BLaER1 (cell line): ENCODE measurements around the gene RIMS3.
A peak's percentile ranks its signal among the peaks of the same experiment; 100 is the strongest.

Experiments
- H3K27ac ChIP-seq: shearing (Covaris generic); formaldehyde crosslinking; 2 replicates; pipeline ENCODE4 v1.8.1; 2022
- H3K27me3 ChIP-seq: shearing (Covaris generic); formaldehyde crosslinking; 2 replicates; pipeline ENCODE4 v1.8.1; 2022
- H3K36me3 ChIP-seq: shearing (Covaris generic); formaldehyde crosslinking; 2 replicates; pipeline ENCODE4 v1.8.1; 2022
- H3K4me1 ChIP-seq: shearing (Covaris generic); formaldehyde crosslinking; 2 replicates; pipeline ENCODE4 v1.8.1; 2022
- H3K4me2 ChIP-seq: shearing (Covaris generic); formaldehyde crosslinking; 2 replicates; pipeline ENCODE4 v1.8.1; 2022
- H3K4me3 ChIP-seq: shearing (Covaris generic); formaldehyde crosslinking; 2 replicates; pipeline ENCODE4 v1.8.1; 2022
- H3K9ac ChIP-seq: shearing (Covaris generic); formaldehyde crosslinking; 2 replicates; pipeline ENCODE4 v1.8.1; 2022
- H3K9me3 ChIP-seq: shearing (Covaris generic); formaldehyde crosslinking; 2 replicates; pipeline ENCODE4 v1.8.1; 2022
- H4K20me1 ChIP-seq: shearing (Covaris generic); formaldehyde crosslinking; 2 replicates; pipeline ENCODE4 v1.8.1; 2022
- Cebpa-rat ChIP-seq: shearing (Covaris generic); IDR thresholded peaks from 2 replicates; pipeline ENCODE4 v1.8.1; 2022

The RIMS3 gene

GRCh38 chr1:40648200-40648599 is 17.3 kb downstream of the RIMS3 start:
- Histone ChIP-seq H3K4me3 (no peak overlapping the region), H3K4me1 (peaks cover 62% of the 10 kb centered on the region), H3K4me2 (no peak overlapping the region), H4K20me1 (peaks cover 88% of the 10 kb centered on the region), H3K27ac (no peak overlapping the region), H3K36me3 (peaks cover 53% of the 10 kb centered on the region), H3K27me3 (no peaks in the 10 kb centered on the region), H3K9me3 (no peaks in the 10 kb centered on the region), H3K9ac (no peak overlapping the region)
- no peak for TF ChIP-seq Cebpa-rat

DNA sequence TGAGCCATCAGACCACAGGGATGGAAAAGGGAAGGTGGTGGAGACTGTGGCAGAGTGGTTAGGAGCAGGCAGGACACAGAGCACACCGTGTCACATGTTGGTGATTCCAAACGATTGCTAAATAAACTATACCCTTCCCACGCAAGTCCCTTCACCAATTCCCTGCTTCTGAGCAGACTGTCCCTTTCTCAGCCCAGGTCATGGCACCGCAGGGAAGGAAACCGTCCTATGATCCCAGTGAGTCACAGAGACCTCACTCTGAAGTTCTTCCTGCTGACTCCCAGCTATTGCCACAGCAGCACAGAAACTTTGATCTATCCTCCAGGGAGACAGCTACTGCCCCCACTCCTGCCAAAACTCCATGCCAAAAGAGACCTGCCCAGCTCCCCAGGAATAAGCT is 19.2 kb downstream of the RIMS3 start:
- Histone ChIP-seq H4K20me1 (peaks cover 80% of the 10 kb centered on the region), H3K27ac (no peak overlapping the region), H3K4me3 (no peak overlapping the region), H3K27me3 (no peaks in the 10 kb centered on the region), H3K36me3 (peaks cover 61% of the 10 kb centered on the region), H3K4me2 (peak overlapping the region; percentile 17; the same call in 1 of the 2 replicates), H3K4me1 (peaks cover 64% of the 10 kb centered on the region), H3K9me3 (no peaks in the 10 kb centered on the region), H3K9ac (no peak overlapping the region)
- TF ChIP-seq Cebpa-rat: no peak

- Histone ChIP-seq H3K4me2 (no peak overlapping the region), H4K20me1 (peaks cover 77% of the 10 kb centered on the region), H3K4me3 (no peak overlapping the region), H3K36me3 (peaks cover 68% of the 10 kb centered on the region), H3K9me3 (no peaks in the 10 kb centered on the region), H3K4me1 (peaks cover 64% of the 10 kb centered on the region), H3K27ac (no peak overlapping the region), H3K27me3 (no peaks in the 10 kb centered on the region), H3K9ac (no peak overlapping the region)
- no peak for TF ChIP-seq Cebpa-rat
Measured at GRCh38 chr1:40645118-40645680, 20.3 kb downstream of the RIMS3 start.

DNA sequence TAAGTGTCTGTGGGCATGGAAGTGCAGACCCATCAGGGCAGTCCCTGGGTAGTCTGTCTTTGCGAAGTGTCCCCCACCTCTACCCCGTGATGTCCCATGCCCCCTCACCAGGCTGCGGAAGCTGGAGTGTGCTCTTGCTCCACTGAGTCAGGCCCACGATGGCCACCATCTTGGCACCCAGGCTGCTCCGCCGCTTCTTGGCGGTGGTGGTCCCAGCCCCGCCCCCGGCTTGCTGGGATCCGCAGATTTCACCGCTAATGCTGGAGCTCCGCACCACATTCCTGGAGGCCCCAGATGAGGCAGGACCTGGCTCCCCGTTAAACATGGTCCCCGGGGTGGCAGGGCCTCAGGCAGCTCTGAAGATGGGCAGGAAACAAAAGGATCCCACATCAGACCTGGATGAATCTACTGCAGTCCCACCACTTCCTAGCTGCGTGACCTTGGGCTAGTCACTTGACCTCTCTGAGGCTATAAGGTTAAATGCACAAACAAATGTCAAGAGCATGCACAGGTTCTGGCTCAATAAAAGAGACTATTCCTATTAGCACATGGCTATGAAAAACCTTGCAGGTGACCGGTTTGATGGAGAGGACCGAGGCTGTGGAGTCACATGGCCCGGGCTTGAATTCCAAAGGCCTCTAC is 23.8 kb downstream of the RIMS3 start:
- no peak overlapping the region for H3K4me3 ChIP-seq
- 0 out of 2 replicates have a peak, but pooled peaks cover under 1% of the 10 kb centered on the region for H3K9me3 ChIP-seq
- no peak overlapping the region for H3K9ac ChIP-seq

DNA sequence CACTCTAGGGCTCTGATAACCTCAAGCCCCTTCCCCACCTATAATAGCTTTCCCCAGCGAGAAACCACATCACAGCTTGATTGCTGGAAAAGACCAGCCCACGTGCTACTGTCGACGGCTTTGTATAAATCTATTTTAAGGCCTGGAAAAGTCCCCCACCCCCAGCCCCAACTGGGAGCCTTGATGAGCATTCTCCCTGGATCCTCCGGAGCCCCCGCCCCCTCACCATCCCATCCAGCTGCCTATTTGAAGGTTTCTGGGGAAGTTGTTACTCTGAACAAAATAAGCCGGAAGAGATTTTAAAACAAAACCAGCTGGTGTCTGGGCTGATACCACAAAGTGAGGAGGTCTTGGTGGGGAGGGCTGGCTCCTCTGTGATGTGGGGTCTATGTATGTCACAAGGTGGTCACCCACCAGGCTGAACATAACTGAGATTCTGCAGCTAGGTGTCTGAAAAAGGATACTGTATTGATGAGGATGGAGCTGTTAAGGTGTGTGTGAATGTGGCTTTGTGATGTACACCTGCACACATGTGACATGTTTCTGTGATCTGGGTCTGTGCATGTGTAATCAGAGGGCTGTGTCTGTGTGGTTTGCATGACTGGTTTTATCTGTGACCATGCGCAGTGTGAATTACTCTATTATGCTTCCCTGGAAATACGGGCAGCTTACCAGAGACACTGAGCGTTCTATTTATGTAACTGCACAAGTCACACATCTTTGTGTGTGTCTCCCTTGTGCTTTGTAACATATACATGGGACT is 25.0 kb downstream of the RIMS3 start:
- Histone ChIP-seq H3K4me2 (peak overlapping the region; percentile 72), H3K4me1 (peaks cover 49% of the 10 kb centered on the region), H3K27me3 (no peaks in the 10 kb centered on the region), H3K4me3 (no peak overlapping the region), H3K9ac (peak overlapping the region; percentile 47; the same call in 1 of the 2 replicates), H3K36me3 (peaks cover 93% of the 10 kb centered on the region), H4K20me1 (peaks cover 39% of the 10 kb centered on the region; the same call in 1 of the 2 replicates), H3K9me3 (peaks cover 12% of the 10 kb centered on the region), H3K27ac (peak overlapping the region; percentile 36)
- TF ChIP-seq Cebpa-rat: no peak

More for the DNA sequence above, 23.8 kb downstream of the RIMS3 start:
- H3K4me2 ChIP-seq: peak overlapping the region; percentile 72
- no peak for TF ChIP-seq Cebpa-rat
- peaks cover 52% of the 10 kb centered on the region; the same call in 1 of the 2 replicates for H4K20me1 ChIP-seq
- no peaks in the 10 kb centered on the region for H3K27me3 ChIP-seq
- H3K4me1 ChIP-seq: peaks cover 57% of the 10 kb centered on the region
- peak overlapping the region; percentile 26; the same call in 1 of the 2 replicates for H3K27ac ChIP-seq
- peaks cover 93% of the 10 kb centered on the region for H3K36me3 ChIP-seq

DNA sequence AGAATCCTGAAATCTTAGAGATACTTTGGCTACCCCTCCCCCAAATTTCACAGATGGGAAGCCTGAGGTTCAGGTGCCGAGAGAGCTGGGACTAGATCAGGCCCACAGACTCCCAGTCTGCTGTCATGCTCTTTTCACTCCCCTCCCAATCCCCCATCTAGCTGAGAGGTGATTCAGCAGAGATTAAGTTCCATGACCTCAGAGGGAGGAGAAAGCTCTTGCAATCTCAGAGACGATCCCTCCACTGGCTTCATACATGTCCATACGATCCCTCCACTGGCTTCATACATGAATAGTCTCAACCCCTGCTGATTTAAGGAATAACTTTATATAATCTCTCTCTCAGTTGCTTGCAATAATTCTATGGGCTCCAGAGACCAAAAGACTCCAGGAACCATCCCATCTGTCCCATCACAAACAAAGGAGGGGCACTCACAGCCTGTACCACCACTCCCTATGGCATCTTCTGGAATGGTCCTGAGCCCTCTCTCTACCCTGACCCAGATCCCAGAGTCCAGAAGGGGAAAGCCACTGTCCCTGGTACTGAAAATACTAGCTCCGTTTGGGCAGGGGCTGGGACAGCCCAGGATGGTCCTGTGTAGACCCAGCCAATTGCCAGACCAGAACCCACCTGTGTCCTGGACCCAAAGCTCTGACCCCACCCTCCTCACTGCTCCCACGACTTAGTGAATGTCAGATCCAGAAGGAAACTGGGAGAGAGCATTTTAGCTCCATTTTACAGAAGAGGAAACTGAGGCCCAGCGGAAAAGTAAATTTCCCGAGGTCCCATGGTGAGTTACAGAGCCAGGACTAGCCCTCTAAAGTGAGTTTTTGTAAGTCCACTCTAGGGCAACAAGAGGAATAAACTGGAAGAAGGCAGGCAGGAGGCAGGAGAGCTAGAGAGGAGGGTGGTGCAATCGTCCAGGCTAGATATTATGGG is 27.1 kb downstream of the RIMS3 start:
- H3K27me3 ChIP-seq: no peaks in the 10 kb centered on the region
- TF ChIP-seq Cebpa-rat: no peak
- H3K9me3 ChIP-seq: peaks cover 14% of the 10 kb centered on the region
- peaks cover 65% of the 10 kb centered on the region for H3K4me1 ChIP-seq
- no peak overlapping the region for H3K27ac ChIP-seq
- no peak overlapping the region for H3K4me2 ChIP-seq
- peaks cover 28% of the 10 kb centered on the region; the same call in 1 of the 2 replicates for H4K20me1 ChIP-seq
- H3K4me3 ChIP-seq: no peak overlapping the region
- peaks cover 75% of the 10 kb centered on the region for H3K36me3 ChIP-seq
- no peak overlapping the region for H3K9ac ChIP-seq

- Histone ChIP-seq H3K27ac (no peak overlapping the region), H3K9ac (no peak overlapping the region), H3K4me2 (peak overlapping the region; percentile 48; the same call in 1 of the 2 replicates), H3K9me3 (peaks cover 14% of the 10 kb centered on the region), H3K4me1 (peaks cover 74% of the 10 kb centered on the region), H3K4me3 (no peak overlapping the region), H3K27me3 (no peaks in the 10 kb centered on the region), H4K20me1 (peaks cover 28% of the 10 kb centered on the region; the same call in 1 of the 2 replicates), H3K36me3 (peaks cover 67% of the 10 kb centered on the region)
- no peak for TF ChIP-seq Cebpa-rat
Measured at GRCh38 chr1:40637470-40638007, 27.9 kb downstream of the RIMS3 start.

- H3K9ac ChIP-seq: no peak overlapping the region
- H3K36me3 ChIP-seq: peaks cover 61% of the 10 kb centered on the region
- H3K4me2 ChIP-seq: peak overlapping the region; percentile 48
- peaks cover 69% of the 10 kb centered on the region for H3K4me1 ChIP-seq
- no peak overlapping the region for H3K4me3 ChIP-seq
- no peak for TF ChIP-seq Cebpa-rat
- peaks cover 14% of the 10 kb centered on the region for H3K9me3 ChIP-seq
- peaks cover 22% of the 10 kb centered on the region; the same call in 1 of the 2 replicates for H4K20me1 ChIP-seq
- H3K27ac ChIP-seq: no peak overlapping the region
- no peaks in the 10 kb centered on the region for H3K27me3 ChIP-seq
Measured at GRCh38 chr1:40636777-40637176, 28.7 kb downstream of the RIMS3 start.
